ENCODE results near the gene TMC1.
"Not testable (repeated sequence)": the region's sequence is repeated elsewhere in the genome, so short reads cannot be mapped to it uniquely, and the experiment has no call there.

Gene TMC1

DNA sequence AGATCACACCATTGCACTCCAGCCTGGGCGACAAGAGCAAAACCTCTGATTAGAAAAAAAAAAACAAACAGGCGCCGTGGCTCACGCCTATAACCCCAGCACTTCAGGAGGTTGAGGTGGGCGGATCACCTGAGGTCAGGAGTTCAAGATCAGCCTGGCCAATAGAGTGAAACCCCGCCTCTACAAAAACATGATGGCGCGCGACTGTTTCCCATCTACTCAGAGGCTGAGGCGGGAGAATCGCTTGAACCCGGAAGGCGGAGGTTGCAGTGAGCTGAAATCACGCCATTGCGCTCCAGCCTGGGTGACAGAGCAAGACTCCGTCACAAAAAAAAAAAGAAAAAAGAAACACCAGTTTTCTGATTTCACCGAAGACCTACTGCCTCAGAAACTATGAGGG, at the start of gene TMC1:
Gene TMC1 (plus strand): TSS at position 193 of the 400 bp plus-strand sequence. CDS start 127,041 bp downstream, outside the sequence.
- DNase-seq = not testable (repeated sequence)

DNA sequence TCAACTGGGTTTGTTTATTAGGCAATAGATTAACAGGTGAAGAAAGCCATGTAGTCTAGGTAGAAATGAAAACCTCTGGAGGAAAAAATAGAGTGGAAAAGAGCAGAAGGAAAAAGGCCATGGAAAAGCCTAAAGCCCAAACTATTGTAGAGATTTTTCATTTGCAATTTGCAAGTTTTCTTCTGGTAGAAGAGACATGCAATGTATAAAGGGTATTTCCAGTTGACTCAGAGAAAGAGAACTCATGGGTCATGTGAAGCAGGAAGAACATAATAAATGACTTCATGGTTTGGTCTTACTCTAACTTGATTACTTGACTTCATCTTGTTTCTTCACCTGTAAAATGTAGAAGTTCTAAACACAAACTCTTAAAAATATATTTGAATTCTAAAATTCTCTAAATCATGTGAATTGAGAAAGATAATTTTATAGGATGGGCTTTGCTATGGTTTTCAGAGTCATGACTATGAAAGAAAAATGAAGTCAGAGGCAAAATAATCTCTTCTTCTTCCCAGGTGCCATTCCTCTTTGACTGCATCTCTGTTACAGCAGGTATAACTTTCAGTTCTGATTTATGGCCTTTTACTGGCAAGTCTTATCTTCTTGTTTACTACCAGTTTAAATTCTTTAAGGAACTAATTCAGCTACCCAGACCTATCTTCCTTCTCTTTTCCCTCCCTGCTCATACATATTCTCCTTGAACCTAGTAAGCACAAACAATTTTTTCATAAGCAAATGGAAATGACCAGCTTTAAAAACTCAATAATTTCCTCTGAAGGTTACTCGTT, 47.7 kb upstream of the TMC1 start:
- DNase-seq = no peak

DNA sequence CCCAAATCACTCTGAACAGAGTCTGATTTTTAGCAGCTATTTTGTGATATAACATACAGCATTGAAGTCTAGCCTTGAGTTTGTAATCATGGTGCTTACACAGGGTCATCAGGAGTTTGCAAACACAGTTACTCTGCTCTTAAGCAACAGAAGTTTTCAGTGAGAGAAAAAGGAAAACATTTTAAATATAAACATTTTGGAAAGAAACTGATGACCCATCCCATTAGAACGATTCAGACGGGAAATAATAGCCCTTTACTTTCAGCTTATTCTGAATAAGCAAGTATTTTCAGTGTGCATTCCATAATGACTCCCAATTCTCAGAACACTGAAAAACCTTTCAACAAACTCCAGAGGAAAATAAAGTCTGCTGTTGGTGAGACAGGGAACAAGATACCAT, 46.7 kb upstream of the TMC1 start:
- DNase-seq = no peak

DNA sequence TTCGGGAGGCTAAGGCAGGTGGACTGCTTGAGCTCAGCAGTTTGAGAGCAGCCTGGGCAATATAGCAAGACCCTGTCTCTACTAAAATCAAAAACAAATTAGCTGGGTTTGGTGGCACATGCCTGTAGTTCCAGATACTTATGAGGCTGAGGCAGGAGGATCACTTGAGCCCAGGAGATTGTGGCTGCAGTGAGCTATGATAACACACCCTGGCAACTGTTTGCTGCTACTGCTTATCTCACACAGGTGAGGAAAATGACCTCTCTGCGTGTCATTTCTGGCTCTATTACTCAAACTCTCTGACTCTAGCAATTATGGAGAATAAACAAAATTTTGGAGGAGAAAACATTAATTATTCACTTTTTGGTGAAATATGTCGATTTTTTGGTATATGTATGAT, 45.3 kb upstream of the TMC1 start:
- DNase-seq = no peak

DNA sequence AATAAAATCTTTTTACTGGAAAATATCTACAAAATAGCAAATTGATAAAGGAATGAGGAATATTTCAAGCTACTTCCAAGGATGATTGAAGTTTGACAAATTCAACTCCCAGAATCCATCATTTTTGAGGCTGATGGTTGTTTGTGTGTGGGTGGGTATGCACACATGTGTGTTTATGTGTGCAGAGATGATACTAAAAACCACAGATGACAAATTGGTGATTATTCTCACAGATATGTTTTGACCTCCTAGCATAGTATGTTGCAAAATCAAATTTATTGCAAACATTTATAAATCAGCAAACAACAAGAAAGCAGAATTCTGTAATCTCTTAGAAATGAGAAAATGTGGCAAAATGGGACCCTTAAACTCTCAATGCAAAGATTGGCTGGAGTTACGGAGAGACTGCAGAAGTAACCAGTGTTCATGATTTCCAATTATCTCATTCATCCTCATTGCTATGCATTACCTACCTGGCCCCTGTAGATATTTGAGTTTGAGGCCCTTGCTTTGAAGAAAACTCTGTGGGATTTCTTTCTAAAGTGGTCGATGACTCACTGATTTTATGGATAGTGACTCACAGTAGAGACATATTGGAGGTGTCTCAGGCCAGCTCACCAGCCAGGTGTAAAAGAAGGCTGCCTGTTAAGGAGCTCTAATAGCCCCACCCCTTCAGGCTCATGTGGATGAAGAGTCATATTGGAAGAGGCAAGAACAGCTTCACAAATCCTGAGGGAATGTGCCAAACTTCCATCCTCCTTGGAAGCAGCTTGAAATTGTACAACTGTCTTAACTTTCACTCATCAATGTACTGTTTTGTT, 44.6 kb upstream of the TMC1 start:
- DNase-seq = no peak

DNA sequence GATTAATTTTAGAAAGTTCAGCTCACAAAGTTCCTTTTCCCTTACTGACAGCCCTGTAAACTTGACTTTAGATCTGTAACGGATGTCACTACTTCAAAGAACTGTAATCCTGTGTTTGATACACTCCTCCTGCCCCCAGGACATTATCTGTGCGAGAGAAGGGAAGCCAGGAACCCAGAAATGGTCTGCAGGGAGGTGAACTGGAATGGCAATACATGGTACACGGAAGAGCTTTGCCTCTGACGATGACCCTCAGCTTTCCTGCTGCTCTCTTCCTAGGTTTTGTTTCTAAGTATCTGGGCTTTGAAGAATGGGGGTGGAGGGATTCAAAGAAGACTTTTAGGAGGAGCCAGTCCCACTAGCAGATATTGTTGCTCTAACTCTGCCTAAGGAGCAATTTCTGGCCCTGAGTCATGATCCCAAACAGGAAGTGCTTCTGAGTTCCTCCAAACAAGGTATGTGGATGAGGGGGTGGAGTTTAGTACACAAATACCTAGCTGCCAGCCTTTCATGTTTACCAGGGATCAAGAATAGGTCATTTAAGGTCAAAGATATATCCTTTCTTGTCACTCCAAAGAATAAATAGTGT, 43.4 kb upstream of the TMC1 start:
- DNase-seq = no peak

DNA sequence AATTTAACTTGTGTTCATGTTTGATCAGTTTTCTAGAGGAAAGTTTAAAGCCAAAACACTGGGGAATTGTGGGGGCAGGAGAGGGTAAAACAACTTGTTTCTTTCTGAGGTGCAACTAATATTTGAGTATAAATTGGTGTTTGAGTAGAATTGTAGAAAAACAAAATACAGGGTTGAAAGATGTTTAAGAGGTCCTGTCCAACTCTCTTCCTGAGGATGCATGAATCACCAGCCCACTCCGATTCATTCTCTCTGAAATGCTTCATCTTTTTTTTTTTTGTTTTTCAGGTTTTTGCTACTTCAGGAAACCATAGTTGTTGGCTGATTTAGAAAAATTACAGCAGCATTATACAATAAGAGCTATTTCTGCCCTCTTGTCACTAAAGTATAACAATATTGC, 42.4 kb upstream of the TMC1 start:
- DNase-seq = no peak

DNA sequence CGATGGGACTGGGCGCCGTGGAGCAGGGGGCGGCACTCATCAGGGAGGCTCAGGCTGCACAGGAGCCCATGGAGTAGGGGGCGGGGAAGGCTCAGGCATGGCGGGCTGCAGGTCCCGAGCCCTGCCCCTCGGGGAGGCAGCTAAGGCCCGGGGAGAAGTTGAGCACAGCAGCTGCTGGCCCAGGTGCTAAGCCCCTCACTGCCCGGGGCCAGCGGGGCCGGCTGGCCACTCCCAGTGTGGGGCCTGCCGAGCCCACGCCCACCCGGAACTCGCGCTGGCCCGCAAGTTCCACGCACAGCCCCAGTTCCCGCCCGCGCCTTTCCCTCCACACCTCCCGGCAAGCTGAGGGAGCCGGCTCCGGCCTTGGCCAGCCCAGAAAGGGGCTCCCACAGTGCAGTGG, 41.1 kb upstream of the TMC1 start:
- not testable (repeated sequence) for DNase-seq

DNA sequence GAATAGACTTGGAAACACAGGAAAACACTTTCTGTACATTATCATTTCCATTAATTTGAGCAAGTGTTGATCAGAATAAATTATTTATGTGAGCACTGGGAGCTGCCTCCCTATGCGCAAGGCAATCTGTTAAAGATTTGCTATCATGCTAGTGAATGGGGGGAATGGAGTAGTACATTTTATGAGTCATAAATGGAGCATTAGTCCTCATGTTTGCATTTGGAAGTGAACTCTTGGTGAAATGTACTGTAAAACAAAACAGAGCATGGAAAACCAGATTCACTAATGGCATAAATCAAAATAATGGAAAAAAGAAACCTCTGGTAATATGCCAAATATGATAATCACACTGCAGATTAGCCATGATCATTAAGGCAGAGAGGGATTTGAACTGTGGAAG, 40.5 kb upstream of the TMC1 start:
- DNase-seq = no peak

DNA sequence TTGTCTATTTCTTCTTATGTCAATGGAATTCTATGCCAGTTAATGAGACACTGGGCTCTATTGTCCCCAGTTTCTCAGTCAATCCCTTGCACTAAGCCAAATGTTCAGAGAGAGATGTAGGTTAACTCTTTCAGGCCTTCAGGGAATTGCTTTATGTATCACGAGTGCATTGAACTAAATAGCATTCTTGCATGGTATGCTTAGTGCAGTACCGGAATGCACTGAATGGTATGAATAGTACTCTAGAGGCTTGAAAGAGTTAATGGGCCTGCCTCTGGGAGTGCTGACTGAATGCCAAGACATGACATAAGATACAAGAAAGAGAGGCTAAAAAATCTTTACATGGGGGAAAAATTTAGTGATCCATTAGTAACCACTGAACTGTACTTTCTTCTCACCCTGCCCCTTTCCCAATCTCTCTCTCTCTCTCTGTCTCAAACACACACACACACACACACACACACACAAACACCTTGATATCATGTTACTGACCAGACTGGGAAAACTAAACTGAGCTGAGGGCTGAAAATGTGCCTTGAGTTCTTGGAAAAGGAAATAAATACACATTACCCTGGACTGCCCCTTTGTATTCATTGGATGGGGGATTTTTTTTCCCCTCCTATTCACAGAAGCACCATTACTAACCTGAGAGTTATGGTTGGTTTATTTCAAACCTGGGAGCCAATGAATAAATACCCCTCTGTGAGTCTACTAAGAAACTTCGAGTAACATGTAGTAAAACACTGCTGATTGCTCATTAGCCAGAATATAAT, 35.4 kb upstream of the TMC1 start:
- DNase-seq = no peak

DNA sequence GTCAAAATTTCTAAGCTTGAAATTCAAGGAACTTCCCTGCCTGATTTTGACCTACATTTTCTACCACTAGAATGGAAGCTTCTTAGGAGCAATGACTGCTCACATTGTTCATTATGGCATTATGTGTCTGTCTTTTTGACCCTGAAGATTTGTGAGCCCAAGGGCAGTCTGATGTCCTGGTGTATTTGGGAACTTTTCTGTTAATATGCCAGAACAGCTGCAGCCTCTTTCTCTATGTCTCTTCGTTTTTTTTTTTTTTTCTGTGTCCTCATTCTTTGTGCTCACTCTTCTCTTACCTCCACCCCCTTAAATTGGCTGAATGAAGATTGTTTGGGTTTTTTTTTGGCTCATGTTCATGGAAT, 34.8 kb upstream of the TMC1 start:
- DNase-seq = no peak

DNA sequence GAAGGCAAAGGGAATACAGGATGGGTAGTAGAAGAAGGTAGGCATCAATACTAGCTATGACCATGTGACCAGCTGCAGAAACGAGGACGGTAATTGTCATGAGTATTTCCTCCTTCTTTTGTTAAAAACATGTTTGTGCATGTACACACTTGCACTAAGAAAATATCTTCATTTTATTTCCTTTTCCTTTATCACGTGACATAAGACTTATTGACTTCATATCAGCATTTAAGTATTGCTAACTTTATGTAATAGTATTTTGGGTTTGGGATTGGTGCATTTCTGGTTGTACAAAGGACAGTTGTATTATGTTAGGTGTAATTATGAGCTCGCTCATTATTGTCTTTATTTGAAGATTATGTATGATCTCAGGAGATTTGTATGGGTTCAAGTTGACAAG, 33.7 kb upstream of the TMC1 start:
- DNase-seq = not testable (repeated sequence)

DNA sequence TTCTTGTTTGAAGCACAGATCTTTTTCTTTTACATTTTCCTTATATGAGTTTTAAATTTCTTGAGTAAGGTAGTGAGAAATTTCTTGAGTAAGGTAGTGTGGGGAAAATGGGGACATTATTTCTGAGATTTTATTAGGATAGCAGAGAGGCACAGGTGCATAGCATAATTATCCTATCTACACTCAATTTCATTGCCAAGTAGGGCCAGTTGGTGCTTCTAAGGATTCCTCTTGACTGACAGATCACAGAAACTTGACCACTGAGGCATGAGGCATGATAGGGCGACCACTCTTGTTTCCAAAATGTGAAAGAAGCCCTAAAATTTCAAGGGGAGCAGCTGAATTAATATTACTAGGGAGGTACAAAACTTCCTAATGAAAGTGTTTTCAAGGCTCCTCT, 31.4 kb upstream of the TMC1 start:
- no peak for DNase-seq

DNA sequence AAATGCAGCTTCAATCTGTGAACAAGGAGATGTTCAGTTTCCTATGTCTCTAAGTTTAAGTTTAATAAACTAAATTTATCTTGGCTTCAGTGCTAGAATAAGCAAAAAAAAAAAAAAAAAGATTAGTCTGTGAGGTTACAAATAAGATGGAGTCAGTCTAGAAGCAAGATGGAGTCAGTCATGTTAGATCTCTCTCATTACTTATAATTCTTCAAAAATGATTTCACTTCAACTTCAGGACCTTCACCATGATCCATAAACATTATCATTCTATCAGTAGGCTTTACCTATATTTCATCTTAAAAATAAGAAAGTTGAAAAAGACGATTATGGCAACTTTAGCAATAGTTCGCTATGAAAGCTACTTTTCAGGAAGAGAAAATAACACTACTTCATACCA, 30.2 kb upstream of the TMC1 start:
- no peak for DNase-seq

DNA sequence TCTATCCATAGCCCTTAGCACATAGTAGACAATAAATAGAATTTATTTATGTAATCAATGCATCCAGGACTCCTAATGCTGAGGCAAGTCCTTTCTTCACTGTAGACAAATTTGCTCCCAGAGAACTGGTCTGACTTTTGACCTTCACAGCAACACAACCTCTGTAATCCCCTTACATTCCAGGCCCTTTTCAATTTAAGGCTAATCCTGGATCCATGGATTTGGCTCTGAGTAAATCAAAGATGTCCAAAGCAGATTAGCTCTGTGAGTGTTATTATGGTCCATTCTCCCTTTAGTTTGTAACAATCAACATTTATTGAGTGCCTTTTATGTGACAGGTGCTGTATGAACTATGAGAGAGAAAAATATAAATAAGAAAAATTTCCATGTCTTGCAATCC, 27.4 kb upstream of the TMC1 start:
- no peak for DNase-seq

DNA sequence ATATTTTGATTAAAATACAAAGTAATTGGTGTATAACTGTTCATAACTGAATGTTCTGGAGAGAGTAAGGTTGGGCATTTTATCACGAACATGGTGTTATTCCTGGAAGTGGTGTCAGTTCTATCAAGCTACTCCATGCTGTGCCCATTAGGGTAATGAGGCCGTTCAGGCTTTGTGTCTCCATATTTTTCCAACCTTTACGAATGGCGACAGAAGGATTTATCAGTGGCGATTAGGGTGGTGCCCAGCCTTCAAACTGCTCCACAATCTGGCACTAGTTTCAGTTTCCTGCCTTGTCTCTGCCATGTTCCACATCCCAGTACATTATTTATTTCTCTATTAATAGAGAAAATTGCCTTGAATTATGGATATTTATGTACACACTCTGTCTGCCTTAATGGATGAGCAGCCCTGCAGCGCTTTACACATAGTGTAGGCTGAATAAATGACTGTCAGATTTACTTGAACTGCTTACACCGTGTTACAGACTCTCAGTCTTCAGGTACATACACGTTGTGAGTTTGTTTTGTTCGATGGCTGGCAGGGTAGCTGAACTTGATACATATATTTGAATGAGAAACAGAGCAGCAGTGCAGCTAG, 23.9 kb upstream of the TMC1 start:
- DNase-seq = no peak

DNA sequence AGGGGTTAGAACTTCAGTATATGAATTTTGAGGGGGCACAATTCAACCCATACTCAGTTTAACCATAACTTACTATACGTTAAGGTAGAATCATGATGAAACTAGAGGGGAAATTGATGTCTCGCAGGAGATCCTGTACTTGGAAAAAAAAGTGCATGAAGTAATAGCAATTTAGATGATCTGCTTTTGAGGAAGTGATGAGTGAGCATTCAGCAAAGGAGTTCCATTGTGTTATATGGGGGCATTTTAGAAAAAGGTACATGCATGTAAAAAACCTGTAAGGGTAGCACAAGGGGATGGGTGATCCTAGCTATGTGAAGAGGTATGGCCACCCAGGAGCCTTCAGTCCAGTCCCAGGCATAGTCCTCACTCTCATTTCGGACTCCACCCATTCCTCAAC, 14.8 kb upstream of the TMC1 start:
- DNase-seq = no peak

DNA sequence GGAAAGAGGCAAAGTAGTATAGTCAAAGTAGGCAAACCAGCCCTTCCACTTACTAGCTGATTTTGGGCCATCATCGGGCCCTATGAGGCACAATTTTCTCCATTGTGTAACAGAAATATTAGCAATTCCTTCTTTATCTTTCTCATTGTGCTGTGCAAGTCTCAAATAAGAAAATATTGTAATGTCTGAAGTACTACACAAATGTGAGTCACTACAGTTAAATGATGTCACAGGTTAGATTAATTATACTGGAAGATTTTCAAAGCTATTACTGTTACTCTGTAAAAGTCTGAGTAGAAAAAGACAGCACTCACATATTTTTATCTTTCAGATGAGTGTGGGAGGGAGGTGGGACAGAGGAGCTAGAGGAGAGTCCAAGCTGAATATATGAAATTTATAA, 12.4 kb upstream of the TMC1 start:
- no peak for DNase-seq

DNA sequence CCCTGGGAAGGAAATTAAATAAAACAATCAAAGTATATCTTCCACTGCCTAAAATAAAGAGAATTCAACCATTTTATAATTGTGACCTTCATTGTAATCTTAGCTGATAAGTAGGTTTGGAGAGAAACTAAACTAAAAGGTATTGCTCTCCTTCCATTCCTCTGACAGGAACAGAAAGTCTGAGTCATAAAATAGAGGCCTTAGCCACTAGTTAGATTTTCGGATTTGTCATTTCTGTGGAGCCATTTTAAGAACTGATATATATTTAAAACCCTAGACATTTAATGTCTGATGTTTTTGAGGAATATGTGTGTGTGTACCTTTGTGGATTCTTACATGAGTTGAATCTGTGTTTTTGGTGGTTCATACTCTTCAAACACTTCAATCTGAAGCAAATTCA, 11.8 kb upstream of the TMC1 start:
- no peak for DNase-seq

DNA sequence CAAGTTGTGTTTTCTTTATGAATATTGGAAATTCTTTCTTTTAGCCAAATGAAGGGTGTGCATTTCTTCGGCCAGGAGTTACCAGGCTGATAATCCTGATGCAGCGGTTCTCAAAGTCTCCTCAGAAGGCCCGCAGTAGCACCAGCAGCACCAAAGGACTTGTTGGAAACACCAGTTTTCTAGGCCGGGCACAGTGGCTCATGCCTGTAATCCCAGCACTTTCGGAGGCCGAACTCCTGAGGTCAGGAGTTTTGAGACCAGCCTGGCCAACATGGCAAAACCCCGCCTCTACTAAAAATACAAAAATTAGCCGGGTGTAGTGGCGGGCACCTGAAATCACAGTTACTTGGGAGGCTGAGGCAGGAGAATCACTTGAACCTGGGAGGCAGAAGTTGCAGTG, 397 bp upstream of the TMC1 start:
- not testable (repeated sequence) for DNase-seq

DNA sequence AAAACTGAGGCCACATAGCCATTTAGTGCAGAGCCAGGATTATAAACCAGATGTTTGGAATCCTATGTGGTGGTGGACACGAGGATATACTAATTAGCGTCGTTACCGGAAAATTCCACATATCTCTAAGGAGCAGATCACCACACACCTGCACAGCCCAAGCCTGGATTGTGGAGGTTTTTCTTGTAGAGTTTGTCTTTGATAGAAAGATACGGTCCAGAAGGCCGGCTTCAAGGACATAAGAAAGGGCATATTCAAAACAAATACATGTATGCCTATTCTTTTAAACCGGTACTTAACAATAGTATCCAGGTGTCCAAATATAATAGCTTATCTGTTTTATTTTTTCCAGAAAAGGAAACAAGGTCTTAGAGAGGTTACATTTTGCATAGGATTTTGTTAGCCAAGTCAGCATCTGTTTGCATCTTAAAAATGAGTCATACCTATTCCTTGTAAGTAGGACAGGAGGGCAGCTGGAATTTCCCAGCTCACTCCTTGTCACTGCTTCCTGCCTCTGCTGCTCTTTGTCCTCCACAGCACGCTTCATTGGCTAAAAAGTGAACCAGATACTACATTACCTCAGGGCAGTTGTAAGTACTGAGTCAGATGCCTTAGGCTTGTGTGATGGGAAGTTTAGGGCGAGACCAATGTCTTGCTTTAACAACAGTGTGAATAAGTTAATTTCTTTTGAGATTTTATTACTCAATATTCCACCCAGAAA, 3.6 kb downstream of the TMC1 start:
- DNase-seq = no peak
